HG02798 (cell line): ENCODE data around the gene LTBP4.
"Not testable (repeated sequence)": the region's sequence is repeated elsewhere in the genome, so short reads cannot be mapped to it uniquely, and the experiment has no call there.

ENCODE experiments used
- ATAC-seq: cut with Tn5 transposase; IDR thresholded peaks from one replicate; pipeline ENCODE4 v1.9.1; 2021; ENCODE audit warnings: mild to moderate bottlenecking; ENCODE audit not compliant: unreplicated experiment, poor library complexity

Gene LTBP4

GRCh38 chr19:40655684-40656083, 54.5 kb downstream of the LTBP4 start:
- not testable (repeated sequence) for ATAC-seq

GRCh38 chr19:40658031-40658430, 56.9 kb downstream of the LTBP4 start:
- ATAC-seq, result no peak

GRCh38 chr19:40659116-40659515, 57.9 kb downstream of the LTBP4 start:
- ATAC-seq, result no peak

- no peak for ATAC-seq
These were observed 58.4 kb downstream of the LTBP4 start for GRCh38 chr19:40659566-40659965.

- ATAC-seq, result no peak
These were observed 60.4 kb downstream of the LTBP4 start for GRCh38 chr19:40661616-40662015.

DNA sequence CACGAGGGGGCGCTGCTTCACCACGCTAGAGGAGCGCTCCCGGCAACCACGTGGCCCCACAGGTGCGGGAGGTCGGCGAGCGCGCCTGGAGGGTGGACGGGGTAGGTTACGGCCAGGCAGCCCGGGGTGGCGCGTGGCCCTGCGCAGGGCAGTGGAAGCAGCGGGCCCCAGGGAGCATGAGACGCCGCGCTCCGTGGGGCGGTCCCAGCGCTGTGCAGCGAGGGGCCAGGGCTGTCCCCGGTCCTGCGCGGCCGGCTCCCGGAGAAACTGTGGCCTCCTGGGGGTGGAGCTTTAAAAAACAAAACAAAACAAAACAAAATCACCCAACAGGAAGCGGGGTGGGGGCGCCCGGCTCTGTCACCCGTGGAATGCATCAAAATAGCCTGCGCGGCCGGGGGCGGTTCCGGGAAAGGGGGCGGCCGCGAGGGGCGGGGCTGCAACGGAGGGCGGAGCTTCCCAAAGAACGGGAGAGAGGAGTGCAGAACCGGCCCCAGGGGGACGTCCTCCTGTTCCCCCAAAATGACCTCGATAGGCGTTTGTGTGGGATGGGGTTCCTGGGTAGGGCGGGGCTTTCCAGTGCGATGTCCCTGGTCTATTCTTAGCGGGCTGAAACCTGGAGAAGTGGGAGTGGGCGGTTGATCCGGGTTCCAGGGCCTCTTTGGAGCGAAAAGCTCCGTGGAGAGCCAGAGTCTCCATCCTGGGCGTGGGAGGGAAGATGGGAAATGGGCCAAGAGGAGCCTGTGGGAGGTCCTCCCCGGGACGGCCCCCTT, 61.9 kb downstream of the LTBP4 start:
- peak; percentile 81 for ATAC-seq

DNA sequence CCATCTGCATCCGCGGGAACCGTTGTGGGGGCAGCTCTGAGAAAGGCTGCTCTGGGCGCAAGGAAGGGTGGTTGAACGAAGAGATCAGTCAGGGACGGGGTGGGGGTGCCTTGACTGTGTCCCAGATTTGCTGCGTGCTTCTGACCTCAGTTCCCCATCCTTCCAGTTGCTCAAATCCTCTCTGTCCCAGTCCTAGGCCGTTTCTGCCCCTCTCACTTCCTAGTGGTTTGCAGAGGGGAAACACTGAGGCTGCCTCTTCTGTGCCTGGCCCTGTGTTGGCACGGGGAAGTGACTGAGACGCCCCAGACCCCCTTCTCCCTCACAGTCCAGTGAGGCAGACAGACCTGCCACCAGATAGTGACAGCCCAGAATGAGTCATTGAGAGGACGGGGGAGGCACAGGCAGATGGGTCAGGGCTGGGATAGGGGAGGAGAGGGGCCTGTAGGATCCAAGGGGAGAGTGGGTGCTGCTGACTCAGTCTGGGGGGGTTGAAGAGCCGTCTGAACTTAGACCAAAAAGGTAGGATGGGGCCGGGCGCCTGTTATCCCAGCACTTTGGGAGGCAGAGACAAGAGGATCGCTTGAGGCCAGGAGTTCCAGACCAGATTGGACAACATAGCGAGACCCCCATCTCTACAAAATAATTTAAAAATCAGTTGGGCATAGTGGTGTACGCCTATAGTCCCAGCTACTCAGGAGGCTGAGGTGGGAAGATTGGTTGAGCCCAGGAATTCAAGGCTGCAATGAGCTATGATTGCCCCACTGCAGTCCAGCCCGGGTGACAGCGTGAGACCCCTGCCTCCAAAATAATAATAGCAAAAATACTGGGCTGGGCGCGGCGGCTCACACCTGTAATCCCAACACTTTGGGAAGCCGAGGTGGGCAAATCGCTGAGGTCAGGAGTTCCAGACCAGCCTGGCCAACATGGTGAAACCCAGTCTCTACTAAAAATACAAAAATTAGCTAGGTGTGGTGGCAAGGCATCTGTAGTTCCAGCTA, 62.8 kb downstream of the LTBP4 start:
- ATAC-seq, result no peak

DNA sequence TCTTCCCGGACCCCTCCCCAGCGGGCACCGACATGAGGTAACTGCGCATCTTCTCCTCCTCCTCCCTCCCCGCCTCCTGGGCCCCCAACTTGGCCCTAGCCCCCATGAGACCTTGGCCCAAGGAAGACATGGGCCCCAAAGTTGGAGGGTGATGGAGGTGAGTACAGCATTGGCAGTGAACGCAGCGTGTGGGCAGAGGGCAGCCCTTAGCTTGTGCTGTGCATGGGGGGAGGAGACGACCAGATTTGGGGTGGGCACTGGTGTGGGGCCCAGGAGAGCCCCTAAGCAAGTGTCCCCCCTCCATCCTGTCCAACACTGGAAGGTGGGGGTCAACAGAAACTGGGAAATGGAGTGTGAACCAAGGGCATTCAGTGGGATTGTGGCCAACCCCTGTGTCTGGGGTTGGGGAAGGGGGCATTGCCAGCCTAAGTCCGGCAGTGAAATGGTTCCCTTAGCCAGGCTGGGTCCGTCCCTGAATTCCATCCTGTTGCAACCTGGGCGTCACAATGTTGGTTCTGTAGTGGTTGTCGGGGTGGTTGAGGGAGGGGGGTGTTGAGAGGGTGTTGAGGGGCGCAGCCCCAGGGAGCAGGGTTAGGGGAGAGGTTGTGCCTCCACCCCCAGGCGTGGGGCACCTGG, 65.8 kb downstream of the LTBP4 start:
- no peak for ATAC-seq

- no peak for ATAC-seq
These were observed 66.4 kb downstream of the LTBP4 start for GRCh38 chr19:40667602-40668001.

GRCh38 chr19:40668991-40669614, 67.9 kb downstream of the LTBP4 start:
- ATAC-seq, result no peak

- no peak for ATAC-seq
These were observed 70.2 kb downstream of the LTBP4 start for GRCh38 chr19:40671404-40671803.

GRCh38 chr19:40672038-40672437, 70.9 kb downstream of the LTBP4 start:
- no peak for ATAC-seq

DNA sequence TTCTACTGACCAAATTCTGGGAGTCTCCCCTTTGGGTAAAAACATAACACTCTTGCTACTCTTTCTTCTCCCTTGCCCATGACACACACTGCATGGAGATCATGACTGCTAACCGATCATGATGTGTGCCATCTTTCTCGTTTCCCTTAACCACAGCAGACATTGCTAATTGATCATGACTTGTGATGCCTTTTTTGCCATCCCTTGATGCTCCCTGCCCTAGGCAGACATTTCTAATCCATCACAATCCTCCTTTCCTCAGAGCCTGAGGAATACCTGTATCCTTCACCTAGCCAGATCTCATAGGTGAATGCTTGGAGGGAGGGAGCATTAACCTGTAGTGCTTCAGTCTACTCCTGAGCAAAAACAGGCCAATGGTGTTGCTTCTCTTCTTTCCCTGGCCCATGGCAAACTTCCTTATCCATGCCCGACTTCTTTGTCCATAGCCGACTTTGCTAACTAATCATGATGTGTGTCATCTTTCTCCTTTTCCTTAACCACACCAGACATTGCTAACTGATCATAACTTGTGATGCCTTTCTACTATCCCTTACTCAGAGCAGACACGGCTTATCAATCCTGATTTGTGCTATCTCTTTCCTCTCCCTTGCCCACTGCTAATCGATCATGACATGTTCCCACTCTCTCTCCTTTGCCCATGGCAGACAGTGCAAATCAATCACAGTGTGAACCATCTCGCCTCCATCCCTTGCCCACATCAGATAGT, 71.6 kb downstream of the LTBP4 start:
- no peak for ATAC-seq

- no peak for ATAC-seq
These were observed 72.2 kb downstream of the LTBP4 start for GRCh38 chr19:40673397-40673796.

- ATAC-seq, result no peak
These were observed 73.1 kb downstream of the LTBP4 start for GRCh38 chr19:40674291-40674690.

- ATAC-seq, result no peak
These were observed 76.0 kb downstream of the LTBP4 start for GRCh38 chr19:40677156-40677555.
